Measurements from ENCODE around the gene RAP1GAP2.

Gene RAP1GAP2

DNA sequence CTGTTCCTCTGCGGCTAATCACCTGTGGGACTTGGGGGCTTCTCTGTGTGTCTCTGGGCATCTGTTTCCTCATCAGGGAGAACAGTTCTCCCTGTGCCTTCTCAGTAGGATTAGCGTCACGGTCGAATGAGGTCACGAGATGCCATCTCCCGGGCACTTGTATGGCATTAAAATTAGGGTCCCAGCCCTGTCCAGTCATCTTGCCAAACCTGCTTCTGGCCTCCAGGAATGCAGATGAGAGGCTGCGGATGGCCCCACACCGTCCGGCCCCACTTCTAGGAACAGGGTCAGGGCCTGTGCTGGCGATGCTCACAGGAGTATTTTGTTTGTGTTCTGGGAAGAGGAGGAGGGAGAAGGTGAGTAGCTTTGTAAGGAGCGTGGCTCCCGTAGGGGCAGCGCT is 208.7 kb downstream of the RAP1GAP2 start:
- no peak for DNase-seq

DNA sequence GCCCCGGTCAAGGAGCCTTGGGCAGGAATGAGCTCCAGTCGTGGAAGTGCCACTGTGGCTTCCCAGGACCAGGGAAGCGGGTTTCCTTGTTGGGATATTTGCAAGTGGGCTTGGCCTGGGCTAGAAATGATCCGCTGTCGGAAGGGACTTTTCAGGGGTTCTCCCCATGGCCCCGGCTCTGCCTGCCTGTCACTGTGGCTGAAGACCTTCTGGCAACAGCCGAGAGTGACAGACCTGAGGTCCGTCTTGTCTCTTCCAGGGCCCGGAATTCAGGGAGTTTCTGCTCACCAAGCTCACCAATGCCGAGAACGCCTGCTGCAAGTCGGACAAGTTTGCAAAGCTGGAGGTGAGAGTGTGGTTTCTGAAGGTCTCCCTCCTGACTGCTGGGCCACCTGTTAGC is 209.5 kb downstream of the RAP1GAP2 start:
- no peak for DNase-seq

DNA sequence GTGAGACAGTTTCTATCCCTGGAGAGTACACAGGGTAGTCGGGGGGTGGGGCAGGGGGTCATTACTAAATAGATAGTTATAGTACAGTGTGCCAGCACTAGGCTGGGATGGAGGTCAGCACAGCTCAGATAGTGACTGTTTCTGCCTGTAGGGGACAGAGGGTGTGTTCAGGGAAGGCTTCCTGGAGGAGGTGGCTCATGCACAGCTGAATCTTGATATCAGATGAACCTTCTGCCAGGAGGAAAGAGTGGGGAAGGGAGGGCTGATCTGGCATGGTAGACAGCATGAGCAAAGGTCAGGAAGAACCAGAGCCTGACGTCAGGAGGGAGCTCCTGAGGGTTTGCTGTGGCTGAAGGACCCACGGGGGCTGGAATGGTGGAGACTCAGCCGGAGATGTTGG is 210.6 kb downstream of the RAP1GAP2 start:
- no peak for DNase-seq

DNA sequence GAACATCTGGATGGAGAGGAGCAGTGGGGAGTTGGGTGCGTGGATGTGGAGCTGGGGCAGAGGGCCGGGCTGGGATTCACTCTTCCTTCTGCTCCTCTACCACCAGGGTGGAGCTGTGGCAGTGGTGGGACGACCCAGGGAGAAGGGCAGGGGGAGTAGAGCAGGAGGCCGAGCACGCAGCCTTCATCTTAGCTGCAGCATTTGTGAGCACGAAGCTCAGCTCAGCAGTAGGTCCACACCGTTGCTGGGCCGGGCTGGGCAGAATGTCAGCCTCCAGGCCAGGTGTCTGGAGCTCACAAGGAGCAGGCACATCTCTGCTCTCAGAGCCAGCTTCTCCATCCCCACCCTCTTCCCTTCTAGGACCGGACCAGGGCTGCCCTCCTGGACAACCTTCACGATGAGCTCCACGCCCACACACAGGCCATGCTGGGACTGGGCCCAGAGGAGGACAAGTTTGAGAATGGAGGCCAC is 211.4 kb downstream of the RAP1GAP2 start:
- DNase-seq = no peak

DNA sequence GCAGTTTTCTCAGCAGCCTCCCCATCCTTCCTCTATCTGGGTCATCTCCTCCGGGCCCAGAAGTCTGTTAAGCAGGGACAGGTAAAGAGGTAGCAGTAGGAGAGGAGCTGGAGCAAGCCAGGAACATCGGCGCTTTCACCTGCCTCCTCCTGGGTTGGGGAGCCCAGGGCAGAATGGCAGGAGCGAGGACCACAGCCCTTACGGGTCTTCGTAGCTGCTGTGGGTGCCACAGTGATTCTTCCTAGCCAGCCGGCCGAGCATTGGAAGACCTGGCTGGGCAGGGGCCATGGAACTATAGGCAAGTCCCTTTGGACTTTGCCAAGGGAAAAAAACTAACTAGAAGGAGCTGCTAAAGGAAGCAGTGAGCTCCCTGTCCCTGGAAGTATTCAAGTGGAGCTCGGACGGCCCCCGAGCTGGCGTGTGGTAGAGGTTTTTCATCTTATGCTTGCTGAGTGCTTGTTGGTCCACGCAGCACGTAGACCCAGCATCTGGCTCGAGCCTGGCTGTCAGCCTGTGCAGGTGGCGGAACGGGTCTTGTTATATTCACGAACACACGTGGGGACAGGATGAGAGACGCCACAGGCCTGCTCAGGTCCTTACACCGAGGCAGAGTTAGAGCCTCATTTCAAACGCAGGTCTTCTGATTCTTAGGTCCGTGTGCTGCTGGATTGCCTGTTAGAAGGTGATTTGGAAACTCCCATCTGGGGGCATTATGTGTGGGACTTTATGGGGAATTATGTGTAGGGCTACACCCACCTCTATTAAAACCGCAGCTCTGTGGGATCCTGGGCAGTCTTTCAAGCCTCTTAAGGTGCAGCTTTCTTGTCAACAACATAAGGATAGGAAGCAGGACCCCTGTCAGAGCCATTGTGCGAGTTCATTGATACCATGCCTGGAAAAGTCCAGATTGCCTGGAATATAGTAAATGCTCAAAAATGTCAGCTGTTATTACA is 212.4 kb downstream of the RAP1GAP2 start:
- no peak for DNase-seq

DNA sequence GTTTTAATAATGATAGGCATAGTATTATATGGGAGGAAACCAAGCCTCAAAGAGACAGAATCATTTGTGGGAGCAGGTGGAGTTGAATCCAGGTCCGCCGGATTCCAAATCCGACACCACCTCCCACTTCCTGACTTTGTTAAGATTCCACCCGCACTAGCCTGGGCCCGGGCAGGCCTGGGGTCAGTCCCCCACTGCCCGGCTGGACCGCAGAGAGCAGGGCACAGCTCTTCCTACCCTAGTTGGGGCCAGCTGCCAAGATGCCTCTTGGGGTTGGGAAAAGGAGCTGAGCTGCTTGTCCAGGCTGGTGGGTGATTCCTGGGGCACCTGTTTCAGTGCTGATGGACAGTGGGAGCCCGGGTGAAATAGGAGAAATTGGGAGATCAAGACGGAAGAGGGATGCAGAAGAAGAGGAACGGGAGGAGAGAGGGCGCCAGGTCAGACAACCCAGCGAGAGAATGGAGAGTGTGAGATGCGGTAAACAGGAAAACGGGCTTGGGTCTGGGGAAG is 213.2 kb downstream of the RAP1GAP2 start:
- no peak for DNase-seq

DNA sequence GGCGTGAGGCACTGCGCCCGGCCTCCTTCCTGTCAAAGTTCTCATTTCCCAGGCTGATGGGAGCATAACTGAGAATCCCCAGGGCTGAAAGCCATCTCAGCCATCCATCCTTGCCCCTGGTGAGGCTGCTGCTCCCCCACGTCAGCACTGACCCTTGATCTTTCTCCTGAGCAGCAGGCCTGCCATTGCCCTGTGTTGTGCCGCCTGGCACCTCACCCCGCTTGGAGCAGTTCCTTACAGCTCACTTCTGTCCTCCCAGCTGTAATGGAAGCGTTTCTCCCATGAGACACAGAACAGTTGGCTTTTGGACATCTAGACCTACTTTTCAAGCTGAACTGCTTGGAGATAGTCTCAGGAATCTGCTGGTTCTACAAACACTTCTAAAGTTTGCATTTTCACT is 215.7 kb downstream of the RAP1GAP2 start:
- no peak for DNase-seq

DNA sequence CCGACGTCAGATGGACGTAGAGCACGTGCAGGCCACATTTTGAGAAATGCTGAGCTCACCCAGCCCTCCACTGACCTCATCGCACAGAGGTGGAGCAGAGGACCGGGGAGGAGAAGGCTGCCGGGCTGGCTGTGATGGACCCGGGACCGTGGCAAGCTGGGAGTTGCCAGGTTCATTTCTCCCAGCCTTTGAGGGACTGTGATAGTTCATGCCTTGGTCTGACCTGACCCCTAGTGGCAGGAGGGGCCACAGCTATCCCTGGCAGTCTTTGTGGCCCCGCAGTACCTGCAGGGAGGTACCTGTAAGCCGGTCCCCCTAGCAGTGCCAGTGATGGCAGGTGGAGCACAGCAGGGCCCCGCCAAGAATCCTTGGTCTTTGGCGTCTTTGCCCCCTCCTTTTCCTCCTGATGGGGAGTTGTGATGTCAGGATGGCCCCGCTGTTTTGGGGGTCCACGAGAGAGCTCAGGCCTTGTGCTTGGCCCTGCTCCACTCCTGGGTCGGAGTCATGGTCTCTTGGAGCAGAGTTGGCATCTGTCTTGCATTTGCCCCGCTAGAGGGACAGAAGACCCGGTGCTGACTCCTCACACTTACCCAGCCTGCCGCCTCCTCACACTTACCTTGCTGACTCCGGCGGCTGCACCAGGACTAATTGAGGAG is 216.8 kb downstream of the RAP1GAP2 start:
- DNase-seq = peak; percentile 62

DNA sequence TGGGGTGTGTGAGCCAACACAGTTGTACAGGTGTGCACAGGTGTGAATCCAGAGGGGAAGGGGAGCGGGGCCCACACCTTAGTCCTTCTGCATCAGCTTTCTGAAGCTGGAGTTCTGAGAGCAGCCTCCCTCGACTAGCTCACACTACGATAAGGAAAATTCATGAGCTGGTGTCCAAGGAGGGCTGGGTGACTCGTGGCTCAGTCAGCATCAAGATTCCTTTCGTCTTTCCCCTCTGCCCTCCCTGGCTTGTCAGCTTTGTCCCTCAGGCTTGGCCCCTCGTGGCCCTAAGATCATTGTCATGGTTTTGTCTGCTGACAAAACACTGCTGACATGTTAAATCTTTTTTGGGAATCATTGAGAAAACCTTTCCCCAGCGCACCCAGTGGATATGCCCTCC is 219.7 kb downstream of the RAP1GAP2 start:
- DNase-seq = no peak

DNA sequence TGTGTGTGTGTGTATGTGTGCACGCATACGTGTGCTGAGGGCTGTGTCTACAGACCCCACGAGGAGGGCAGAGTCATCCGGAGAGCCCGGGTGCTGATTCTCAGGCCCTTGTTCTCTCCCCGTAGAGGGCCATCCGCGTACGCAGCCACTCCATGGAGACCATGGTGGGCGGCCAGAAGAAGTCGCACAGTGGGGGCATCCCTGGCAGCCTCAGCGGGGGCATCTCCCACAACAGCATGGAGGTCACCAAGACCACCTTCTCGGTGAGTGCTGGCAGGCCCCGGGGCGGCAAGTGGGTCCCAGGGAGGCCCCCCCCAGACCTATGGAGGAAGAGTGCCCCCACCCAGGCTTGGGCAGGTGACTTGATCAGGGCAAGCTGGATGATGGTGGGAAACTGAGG is 221.7 kb downstream of the RAP1GAP2 start:
- no peak for DNase-seq

DNA sequence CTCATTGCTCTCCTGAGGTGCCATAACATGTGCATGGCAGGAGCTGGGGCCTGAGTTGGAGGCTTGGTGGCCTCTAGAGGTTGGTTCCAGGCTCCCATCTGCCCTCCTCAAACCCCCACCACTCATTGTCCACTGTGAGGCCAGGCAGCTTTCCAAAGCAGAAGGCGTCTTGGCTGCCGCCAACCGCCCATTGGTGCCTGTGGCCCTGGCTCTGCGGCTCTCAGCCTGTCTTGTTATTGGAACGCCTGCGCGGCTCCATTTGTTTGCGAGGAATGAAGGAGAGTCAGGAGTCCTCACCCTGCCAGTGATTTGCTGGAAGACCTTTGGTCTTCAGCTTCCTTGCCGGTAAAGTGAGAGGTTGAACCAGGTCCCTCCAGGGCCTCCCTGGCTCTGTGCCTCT is 223.5 kb downstream of the RAP1GAP2 start:
- no peak for DNase-seq

DNA sequence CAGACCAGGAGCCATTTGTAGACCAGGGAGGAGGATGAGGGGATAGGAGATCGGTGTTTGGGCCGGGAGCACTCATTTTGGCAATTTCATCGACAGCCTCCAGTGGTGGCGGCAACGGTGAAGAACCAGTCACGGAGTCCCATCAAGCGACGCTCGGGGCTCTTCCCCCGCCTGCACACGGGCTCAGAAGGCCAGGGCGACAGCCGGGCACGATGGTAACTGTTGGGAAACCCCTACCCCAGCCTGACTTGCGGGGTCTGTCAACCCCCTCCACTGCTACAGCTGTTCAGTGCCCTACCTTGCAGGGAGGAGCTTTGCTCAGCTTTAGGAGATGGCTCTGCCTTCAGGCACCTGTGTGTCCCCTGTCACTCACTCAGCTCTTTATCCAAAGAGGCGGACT is 224.1 kb downstream of the RAP1GAP2 start:
- no peak for DNase-seq

DNA sequence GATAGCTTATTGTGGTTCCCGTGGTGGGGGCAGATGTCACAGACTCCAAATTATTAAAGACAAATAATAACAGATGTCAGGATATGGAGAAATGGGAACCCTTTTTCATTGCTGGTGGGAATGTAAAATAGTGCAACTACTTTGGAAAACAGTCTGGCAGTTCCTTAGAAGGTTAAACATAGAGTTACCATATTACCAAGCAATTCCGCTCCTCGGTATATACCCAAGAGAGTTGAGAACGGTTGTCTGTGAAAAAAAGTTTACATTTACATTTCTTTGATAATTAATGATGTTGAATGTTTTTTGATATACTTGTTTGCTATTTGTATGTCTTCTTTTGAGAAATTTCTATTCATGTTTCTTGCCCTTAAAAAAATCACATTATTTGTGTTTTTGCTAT is 226.0 kb downstream of the RAP1GAP2 start:
- no peak for DNase-seq

DNA sequence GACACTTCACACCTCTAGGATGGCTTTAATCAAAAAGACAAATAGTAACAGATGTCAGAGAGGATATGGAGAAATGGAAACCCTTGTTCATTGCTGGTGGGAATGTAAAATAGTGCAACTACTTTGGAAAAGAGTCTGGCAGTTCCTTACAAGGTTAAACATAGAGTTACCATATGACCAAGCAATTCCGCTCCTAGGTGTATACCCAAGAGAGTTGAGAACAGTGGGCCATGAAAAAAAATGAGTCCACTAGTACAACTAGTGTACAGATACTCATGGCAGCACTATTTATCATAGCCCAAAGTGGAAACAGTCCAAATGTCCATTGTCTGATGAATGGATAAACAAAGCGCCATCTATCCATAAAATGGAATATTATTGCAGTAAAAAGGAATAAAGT is 228.1 kb downstream of the RAP1GAP2 start:
- no peak for DNase-seq

DNA sequence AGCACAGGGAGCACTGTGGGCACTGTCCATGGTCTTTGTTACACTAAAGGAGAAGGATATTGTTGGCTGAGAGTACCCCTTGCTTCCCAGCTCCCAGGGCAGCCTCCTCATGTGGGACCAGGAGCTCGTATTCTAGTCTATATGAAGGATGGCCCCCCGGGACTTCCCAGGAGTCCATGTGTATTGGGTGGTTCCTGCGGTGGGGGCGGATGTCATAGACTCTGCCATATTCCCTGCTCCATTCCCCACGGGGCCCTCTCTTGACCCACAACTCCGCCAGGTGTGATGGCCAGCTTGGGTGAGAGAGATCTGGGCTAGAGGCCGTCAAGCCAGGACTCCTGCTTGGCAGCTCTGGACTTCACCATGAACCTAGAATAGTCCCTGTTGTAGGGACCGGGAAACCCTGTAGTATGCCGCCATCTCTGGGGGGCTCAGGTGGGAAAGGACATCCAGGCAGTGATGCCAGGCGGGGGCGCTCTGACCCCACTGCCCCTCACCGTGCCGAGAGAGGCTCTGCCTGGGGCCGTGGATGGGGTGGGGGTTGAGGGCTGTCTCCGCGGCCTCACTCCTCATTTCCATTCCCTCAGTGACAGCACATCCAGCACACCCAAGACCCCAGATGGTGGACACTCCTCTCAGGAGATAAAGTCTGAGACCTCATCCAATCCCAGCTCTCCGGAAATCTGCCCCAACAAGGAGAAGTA is 229.3 kb downstream of the RAP1GAP2 start:
- DNase-seq = no peak

DNA sequence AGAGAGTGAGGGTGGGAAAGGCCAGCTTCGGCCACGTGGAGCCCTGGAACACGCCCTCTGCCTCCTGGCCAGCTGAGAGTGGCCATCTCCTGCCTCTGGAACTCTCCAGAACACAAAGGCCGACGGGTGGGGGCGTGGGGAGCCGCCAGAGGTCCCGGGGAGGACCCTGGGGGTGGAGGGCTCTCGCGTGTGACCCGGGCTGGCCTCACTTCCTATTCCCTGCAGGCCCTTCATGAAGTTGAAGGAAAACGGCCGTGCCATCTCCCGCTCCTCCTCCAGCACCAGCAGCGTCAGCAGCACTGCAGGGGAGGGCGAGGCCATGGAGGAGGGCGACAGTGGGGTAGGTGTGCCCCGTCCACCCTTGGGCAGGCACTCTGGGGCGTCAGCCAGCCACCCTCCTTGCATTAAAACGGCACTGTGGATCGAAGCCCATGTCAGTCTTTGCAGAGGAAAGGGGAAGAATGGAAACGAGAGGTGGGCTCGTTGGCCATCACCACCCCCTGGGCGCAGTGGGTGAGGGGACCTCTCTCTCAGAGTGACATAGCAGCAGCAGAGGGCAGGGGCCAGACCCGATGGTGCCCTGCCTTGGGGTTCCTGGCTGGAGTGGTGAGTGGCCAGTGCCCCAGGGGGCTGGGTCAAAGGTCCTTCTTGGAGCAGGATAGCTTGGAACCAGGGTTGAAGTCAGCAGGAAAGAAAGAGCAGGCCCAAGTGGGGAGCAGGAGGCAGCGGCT is 230.1 kb downstream of the RAP1GAP2 start:
- no peak for DNase-seq

DNA sequence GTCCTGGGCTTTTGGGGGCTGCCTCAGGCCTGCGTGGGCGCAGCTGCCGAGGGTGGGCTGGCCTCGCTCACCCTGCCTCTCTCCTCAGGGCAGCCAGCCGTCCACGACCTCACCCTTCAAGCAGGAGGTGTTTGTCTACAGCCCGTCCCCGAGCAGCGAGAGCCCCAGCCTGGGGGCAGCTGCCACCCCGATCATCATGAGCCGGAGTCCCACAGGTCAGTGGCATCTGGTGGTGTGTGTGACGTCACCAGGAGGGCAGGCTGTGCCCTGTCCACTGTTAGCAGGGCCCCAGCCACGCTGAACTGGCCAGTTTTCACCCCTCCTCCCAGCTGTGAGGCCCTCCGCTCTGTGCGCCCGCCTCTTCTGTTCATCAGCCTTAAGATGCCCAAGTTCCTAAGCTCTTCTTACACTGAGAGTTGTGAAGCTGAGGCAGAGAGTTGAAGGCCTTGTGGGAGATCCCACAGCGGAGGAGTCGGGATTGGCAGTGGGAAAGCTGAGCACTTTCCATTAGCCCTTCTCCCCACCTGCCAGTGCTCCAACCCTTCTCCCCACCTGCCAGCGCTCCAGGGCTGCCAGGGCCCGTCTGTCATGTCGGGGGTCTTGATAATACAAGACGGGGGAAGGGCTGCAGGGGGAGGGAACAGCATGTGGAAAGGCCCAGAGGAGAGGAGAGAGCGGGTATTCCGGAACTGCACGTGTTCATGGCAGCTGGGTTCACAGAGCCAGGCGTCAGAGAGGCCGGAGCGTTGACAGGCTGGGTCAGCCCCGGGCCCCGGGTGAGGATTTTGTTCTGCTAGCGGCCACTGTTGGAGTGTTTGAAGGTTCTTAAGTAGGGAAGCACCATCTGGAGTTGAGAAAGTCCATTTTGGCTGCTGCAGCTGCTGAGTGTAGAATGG is 230.9 kb downstream of the RAP1GAP2 start:
- DNase-seq = no peak

DNA sequence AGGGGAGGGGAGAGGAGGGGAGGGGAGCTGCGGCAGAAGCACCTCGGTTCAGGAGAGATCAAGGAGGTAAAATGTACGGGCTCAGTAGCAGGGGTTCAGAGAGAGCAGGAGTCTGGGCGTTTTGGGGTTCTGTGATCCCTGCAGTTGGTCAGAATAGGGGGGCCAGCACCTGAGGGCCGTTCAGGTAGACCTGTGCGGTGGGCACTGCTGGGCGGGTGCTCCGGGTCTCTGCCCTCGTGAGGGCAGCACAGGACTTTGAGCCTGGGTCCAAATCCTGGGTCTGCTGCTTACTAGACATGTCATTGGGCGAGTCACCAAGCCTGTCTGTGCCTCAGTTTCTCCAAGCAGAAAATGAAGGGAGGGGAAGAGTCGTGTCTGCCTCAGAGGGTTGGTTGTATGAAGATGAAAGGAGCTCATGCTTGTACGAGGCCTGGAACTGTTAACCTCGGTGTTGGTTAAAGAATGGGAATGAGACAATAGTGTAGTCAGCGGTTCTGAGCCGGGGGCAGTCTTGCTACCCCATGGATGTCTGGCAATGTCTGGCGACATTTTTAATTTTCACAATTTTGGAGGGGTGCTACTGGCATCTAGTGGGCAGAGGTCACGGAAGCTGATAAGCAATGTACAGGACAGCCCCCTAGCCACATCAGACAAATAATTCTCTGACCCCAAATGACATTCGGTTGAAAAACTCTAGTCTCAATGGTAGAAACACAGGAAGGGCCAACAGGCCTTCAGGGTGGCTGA is 231.7 kb downstream of the RAP1GAP2 start:
- no peak for DNase-seq

DNA sequence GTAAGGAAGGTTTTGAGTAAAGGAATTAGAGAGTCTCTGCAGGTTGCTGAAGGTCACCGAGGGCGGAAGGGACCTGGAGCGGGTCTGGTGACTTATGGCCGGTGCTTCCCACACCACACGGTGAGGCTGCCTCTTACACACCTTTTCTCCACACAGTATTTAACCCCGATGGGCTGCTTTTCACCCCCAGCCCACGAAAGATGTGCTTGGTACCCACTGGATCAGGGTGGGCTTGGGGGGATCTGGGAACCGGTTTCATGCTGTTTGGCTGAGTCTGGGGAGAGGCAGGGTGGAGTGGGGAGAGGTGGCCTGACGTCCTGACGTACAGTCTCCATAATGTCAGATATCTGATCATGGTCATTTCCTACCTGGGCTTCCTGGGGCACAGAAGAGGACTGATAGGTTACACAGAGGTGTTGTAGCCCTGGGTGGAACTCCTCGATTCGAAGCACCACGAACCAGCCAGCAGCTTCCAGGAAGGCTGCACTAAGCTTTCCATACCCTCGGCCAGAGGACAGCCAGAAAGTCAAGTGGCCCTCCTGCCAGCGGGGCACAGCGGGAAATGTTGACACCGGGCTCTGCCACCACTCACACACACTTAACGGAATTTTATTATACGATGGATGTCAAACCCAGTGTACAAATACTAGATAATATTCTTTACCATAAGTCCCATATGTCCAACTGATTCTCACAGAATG is 233.1 kb downstream of the RAP1GAP2 start:
- DNase-seq = no peak

DNA sequence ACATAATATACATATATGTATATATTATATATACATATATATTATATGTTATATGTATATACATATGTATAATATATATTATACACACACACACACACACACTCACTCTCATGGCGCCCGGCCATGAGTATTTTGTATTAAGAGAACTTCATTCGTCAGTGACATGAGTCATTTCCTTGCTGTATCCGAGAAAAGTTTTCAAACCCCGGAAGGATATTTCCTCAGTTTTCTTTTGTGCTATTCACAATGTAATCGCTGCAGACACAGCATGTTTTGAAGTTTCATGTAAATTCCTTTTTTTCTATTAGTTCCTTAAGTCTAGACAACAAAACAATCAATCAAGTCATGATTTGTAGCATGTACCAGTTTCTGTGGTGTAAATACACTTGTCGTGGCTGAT is 233.9 kb downstream of the RAP1GAP2 start:
- DNase-seq = no peak

Data from stimulated activated CD4-positive, alpha-beta T cell treated with anti-CD3 and anti-CD28 coated beads, Interleukin-4, amount 100 ng/mL, for 24 hours (primary cell).